HG02798 (cell line): Measurements from ENCODE around the gene SOX21.

Experiments used
- ATAC-seq: cut with Tn5 transposase; IDR thresholded peaks from one replicate; pipeline ENCODE4 v1.9.1; 2021; ENCODE audit warnings: mild to moderate bottlenecking; ENCODE audit not compliant: unreplicated experiment, poor library complexity

The SOX21 gene

DNA sequence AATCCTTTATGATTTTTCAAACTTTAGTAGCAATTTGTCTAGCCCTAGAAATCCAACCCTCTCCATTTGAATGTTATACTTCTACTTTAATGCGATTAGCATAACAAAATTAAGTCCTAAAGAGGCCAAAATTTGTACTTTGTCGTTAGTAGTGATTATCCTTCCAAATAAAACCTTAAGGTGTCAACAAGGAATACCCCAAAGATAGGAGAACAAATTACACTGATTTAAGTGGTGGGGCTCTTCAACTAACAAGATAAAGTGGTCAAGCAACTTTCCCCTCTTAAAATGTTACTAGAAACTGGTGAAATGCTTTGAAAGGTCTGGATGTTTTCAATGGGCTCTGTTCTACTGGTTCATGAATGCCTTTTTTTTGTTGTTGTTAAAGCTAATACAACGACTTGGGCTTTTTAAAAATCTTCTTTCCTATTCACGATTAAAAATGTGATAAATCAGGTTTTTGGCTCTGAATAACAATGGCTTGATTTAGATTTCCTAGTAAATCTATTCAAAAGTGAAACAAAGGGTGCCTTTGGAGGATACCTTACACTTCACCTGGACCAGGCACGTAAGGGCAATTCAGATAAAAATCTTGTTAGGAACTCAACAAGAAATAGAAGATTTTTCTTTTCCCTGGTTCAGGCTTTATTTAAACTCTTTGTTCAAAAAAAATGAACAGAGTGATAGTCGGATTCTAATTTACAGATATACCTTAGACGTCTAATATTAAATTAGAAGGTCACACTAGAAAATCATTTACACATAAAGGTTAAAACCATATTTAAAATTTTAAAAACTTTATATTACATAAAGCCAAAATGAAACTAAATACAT is 3.1 kb downstream of the SOX21 start:
- ATAC-seq: no peak

GRCh38 chr13:94708031-94708859 is 4.1 kb downstream of the SOX21 start:
- ATAC-seq: no peak

GRCh38 chr13:94707400-94708021 is 4.8 kb downstream of the SOX21 start:
- ATAC-seq: no peak

GRCh38 chr13:94706843-94707399 is 5.4 kb downstream of the SOX21 start:
- ATAC-seq: no peak

- no peak for ATAC-seq
Measured at GRCh38 chr13:94706101-94706842, 6.1 kb downstream of the SOX21 start.

DNA sequence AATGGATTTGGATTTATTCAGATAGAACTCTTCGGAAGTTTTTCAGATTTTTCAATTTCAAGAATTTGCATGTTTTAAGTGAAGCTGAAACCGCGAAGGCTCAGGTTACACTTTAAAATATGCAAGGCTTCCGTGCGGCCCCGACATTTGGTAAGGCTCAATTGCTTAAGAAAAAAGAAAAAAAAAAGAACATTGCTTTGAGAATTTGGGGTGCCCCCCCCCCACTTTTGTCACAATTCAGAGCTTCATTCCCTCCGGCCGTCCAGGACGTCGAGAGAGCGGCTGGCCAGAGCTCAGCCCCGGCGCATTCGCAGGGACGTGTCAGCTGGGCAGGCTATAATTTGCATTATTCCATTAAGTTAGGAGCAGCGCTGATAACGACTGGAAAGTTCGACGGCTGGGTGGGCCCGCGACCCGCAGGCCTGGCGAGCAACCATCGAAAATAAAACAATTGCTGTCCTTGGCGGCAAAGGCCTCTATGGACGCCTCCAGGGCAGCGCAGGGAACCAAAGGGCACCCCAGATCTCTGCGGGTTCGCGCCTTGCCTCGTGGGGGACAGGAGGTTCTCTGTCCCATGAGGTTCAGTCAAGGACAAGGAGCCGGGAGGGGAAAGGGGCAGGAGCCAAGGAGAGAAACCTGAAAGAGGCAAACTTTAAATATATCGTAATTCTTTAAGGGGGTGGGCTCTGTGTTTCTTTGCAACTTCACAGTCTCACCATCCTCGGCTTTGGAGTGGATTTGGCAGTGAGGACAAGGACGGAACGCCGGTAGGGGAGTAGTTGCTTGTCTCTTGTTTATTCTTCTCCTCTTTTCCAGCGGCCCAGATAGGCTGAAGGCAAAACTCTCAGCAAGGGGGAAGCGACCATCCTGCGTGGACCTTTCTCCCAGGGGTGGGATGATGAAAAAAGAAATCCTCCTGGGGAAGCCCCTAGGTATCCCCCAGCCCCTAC is 7.0 kb downstream of the SOX21 start:
- ATAC-seq: no peak

- no peak for ATAC-seq
Measured at GRCh38 chr13:94704377-94705080, 7.8 kb downstream of the SOX21 start.

GRCh38 chr13:94703721-94704314 is 8.5 kb downstream of the SOX21 start:
- ATAC-seq: no peak

DNA sequence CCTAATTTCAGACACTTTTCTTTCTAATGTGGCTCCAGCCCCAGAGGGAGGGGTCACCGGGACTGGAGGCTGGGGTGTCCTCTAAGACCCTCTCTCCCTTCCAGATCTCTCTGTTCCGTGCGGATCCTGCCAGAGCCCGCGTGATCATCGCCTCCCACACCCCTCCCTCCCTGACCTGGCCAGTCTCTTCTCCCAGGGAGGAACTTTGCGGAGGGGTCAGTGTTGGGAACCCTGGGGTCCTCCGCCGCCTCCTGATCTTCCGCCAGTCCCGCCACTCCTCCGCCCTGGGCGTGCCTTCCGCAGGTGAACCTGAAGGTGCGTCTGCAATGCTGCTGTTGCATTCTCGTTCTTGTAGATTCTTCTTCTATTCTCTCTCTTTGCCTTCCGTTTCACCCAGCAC is 9.1 kb downstream of the SOX21 start:
- ATAC-seq: no peak

GRCh38 chr13:94702181-94703041 is 9.9 kb downstream of the SOX21 start:
- no peak for ATAC-seq

- no peak for ATAC-seq
Measured at GRCh38 chr13:94701313-94702180, 10.8 kb downstream of the SOX21 start.

DNA sequence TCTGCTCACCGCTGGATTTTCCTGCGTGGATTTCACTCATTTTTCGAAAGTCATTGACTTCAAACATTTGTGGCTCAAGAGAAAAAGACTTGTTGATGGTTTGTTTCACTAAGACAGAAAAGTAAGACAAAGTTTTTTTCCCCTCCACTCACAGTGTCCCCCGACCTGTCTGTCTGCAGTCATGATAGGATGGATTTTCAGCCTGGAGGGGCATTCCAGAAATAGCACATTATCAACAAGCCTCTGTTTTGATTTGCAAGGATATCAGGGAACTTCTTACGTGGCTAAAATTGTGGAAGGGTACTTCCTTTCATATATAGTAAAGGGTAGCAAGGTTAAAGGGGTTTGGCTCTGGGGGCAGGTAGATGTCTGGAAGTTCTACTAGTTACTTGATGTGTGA is 11.8 kb downstream of the SOX21 start:
- no peak for ATAC-seq

GRCh38 chr13:94700051-94700535 is 12.3 kb downstream of the SOX21 start:
- no peak for ATAC-seq

GRCh38 chr13:94696171-94696570 is 16.2 kb downstream of the SOX21 start:
- no peak for ATAC-seq

- ATAC-seq: no peak
Measured at GRCh38 chr13:94692030-94692429, 20.3 kb downstream of the SOX21 start.

DNA sequence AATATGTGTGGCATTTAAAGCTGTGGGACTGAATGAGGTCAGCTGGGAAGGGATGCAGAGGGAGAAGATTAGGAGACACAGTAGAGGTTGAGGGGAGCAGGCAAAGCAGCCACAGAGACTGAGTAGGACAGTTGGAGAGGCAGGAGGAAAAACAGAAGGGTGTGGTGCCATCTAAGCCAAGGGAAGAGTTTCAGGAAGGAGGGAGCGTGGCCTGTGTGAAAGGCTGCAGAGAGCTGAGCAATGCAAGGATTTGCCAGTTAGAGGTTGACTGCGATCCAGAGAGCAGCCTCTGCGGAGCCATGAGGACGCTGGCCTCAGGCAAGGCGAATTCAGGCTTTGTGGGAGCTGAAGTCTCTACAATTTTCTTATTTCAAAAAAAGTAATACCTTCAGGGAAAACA is 28.9 kb downstream of the SOX21 start:
- ATAC-seq: no peak
